HUES48 (cell line): ENCODE results near the gene CALM1.
A peak's percentile ranks its signal among the peaks of the same experiment; 100 is the strongest.

ENCODE experiments used
- H3K27ac ChIP-seq: one replicate; pipeline ENCODE4 v1.7.0; 2013; ENCODE audit warnings: low read depth, low read length, inconsistent platforms
- H3K27me3 ChIP-seq: 2 replicates; pipeline ENCODE4 v1.6.1; 2013; ENCODE audit warnings: mild to moderate bottlenecking, low read length; ENCODE audit not compliant: control insufficient read depth, insufficient read depth
- H3K36me3 ChIP-seq: 2 replicates; pipeline ENCODE4 v1.6.1; 2013; ENCODE audit warnings: low read length; ENCODE audit not compliant: control insufficient read depth, insufficient read depth
- H3K4me1 ChIP-seq: 2 replicates; pipeline ENCODE4 v1.6.1; 2013; ENCODE audit warnings: mild to moderate bottlenecking, low read length; ENCODE audit not compliant: control insufficient read depth, insufficient read depth
- H3K4me3 ChIP-seq: 2 replicates; pipeline ENCODE4 v1.5.1; 2013; ENCODE audit warnings: mild to moderate bottlenecking, low read depth, low read length
- H3K9ac ChIP-seq: 2 replicates; pipeline ENCODE4 v1.6.1; 2013; ENCODE audit warnings: mild to moderate bottlenecking, low read depth, low read length, moderate library complexity
- H3K9me3 ChIP-seq: 2 replicates; pipeline ENCODE4 v1.6.1; 2013; ENCODE audit warnings: low read length; ENCODE audit not compliant: control insufficient read depth, insufficient read depth

CALM1 gene

GRCh38 chr14:90398841-90399540 is 2.2 kb downstream of the CALM1 start:
- no peaks in the 10 kb centered on the region for H3K27me3 ChIP-seq
- H3K27ac ChIP-seq, result no peak overlapping the region
- peak overlapping the region; percentile 99 for H3K4me3 ChIP-seq
- H3K9me3 ChIP-seq, result no peaks in the 10 kb centered on the region
- H3K36me3 ChIP-seq, result peaks cover 42% of the 10 kb centered on the region
- H3K4me1 ChIP-seq, result peaks cover 17% of the 10 kb centered on the region; the same call in 1 of the 2 replicates
- H3K9ac ChIP-seq, result no peak overlapping the region

- Histone ChIP-seq H3K27ac (no peak overlapping the region), H3K4me3 (peak overlapping the region; percentile 99; the same call in 1 of the 2 replicates), H3K4me1 (peaks cover 17% of the 10 kb centered on the region; the same call in 1 of the 2 replicates), H3K36me3 (peaks cover 50% of the 10 kb centered on the region), H3K27me3 (no peaks in the 10 kb centered on the region), H3K9me3 (no peaks in the 10 kb centered on the region), H3K9ac (no peak overlapping the region)
These were observed 3.0 kb downstream of the CALM1 start for GRCh38 chr14:90399541-90400444.

GRCh38 chr14:90400904-90401561 is 4.2 kb downstream of the CALM1 start:
- Histone ChIP-seq H3K27ac (no peak overlapping the region), H3K4me1 (peaks cover 15% of the 10 kb centered on the region; the same call in 1 of the 2 replicates), H3K4me3 (no peak overlapping the region), H3K9me3 (no peaks in the 10 kb centered on the region), H3K36me3 (peaks cover 62% of the 10 kb centered on the region), H3K27me3 (no peaks in the 10 kb centered on the region), H3K9ac (no peak overlapping the region)

- H3K27me3 ChIP-seq, result no peaks in the 10 kb centered on the region
- H3K4me1 ChIP-seq, result peaks cover 11% of the 10 kb centered on the region; the same call in 1 of the 2 replicates
- no peaks in the 10 kb centered on the region for H3K9me3 ChIP-seq
- H3K27ac ChIP-seq, result no peak overlapping the region
- H3K9ac ChIP-seq, result no peak overlapping the region
- H3K36me3 ChIP-seq, result peaks cover 66% of the 10 kb centered on the region
- H3K4me3 ChIP-seq, result no peak overlapping the region
These were observed 5.2 kb downstream of the CALM1 start for GRCh38 chr14:90402016-90402415.

- H3K9me3 ChIP-seq, result no peaks in the 10 kb centered on the region
- H3K9ac ChIP-seq, result no peak overlapping the region
- H3K4me3 ChIP-seq, result no peak overlapping the region
- H3K4me1 ChIP-seq, result peaks cover 11% of the 10 kb centered on the region; the same call in 1 of the 2 replicates
- H3K36me3 ChIP-seq, result peaks cover 66% of the 10 kb centered on the region
- H3K27ac ChIP-seq, result no peak overlapping the region
- H3K27me3 ChIP-seq, result no peaks in the 10 kb centered on the region
These were observed 6.2 kb downstream of the CALM1 start for GRCh38 chr14:90403065-90403464.

GRCh38 chr14:90405101-90405500 is 8.3 kb downstream of the CALM1 start:
- Histone ChIP-seq H3K9ac (no peak overlapping the region), H3K4me3 (no peak overlapping the region), H3K27ac (no peak overlapping the region), H3K4me1 (no peaks in the 10 kb centered on the region), H3K27me3 (no peaks in the 10 kb centered on the region), H3K36me3 (peaks cover 63% of the 10 kb centered on the region), H3K9me3 (no peaks in the 10 kb centered on the region)

- Histone ChIP-seq H3K27ac (no peak overlapping the region), H3K9me3 (no peaks in the 10 kb centered on the region), H3K9ac (no peak overlapping the region), H3K4me3 (no peak overlapping the region), H3K4me1 (no peaks in the 10 kb centered on the region), H3K27me3 (no peaks in the 10 kb centered on the region), H3K36me3 (peaks cover 56% of the 10 kb centered on the region)
These were observed 8.9 kb downstream of the CALM1 start for GRCh38 chr14:90405755-90406154.

- Histone ChIP-seq H3K9me3 (no peaks in the 10 kb centered on the region), H3K36me3 (peaks cover 50% of the 10 kb centered on the region), H3K27ac (no peak overlapping the region), H3K4me1 (no peaks in the 10 kb centered on the region), H3K9ac (no peak overlapping the region), H3K27me3 (no peaks in the 10 kb centered on the region), H3K4me3 (no peak overlapping the region)
These were observed 9.6 kb downstream of the CALM1 start for GRCh38 chr14:90406384-90406798.

GRCh38 chr14:90407230-90407629 is 10.4 kb downstream of the CALM1 start:
- no peaks in the 10 kb centered on the region for H3K4me1 ChIP-seq
- H3K36me3 ChIP-seq, result peaks cover 41% of the 10 kb centered on the region
- H3K4me3 ChIP-seq, result no peak overlapping the region
- H3K9me3 ChIP-seq, result no peaks in the 10 kb centered on the region
- H3K27ac ChIP-seq, result no peak overlapping the region
- no peaks in the 10 kb centered on the region for H3K27me3 ChIP-seq
- no peak overlapping the region for H3K9ac ChIP-seq

GRCh38 chr14:90408713-90409112 is 11.9 kb downstream of the CALM1 start:
- Histone ChIP-seq H3K4me3 (no peak overlapping the region), H3K27ac (no peak overlapping the region), H3K9ac (no peak overlapping the region), H3K27me3 (no peaks in the 10 kb centered on the region), H3K36me3 (peaks cover 27% of the 10 kb centered on the region), H3K9me3 (no peaks in the 10 kb centered on the region), H3K4me1 (no peaks in the 10 kb centered on the region)
